CD4-positive, alpha-beta T cell (primary cell): ENCODE results near the gene PLCB1. TPM values are rescaled to one million over a fixed set of nuclear protein-coding genes. Genes with fewer than 3 reads are reported as not detected.

Source experiments
- ATAC-seq: fragments of 200-7000 bp; cut with Tn5 transposase; one replicate; pipeline ENCODE4 v1.10.0; 2022; ENCODE audit warnings: mild to moderate bottlenecking; ENCODE audit not compliant: poor library complexity
- CTCF ChIA-PET: fragments of 350-600 bp; sonication (Branson Sonifier 250); formaldehyde crosslinking; loops from one replicate; lab custom pipeline; 2021; ENCODE audit warnings: antibody characterized with exemption, inconsistent platforms; lab: Charles Lee
- POLR2A ChIA-PET: fragments of 350-600 bp; sonication (Branson Sonifier 250); formaldehyde crosslinking; loops from one replicate; lab custom pipeline; 2021; ENCODE audit warnings: antibody characterized with exemption, inconsistent platforms; lab: Charles Lee
- DNase-seq, 14 experiments: peaks; one replicate each; pipeline ENCODE4 v3.0.0-alpha.2; 2013 to 2020; ENCODE audit warnings: mixed read lengths in 2 of 14
- H3K27ac ChIP-seq, 2 donors: one replicate each; pipeline versions ENCODE4 v1.5.1 to v1.7.0; 2013; ENCODE audit warnings: low read length in 2 of 2, low read depth in 1 of 2, mild to moderate bottlenecking in 1 of 2
- H3K27me3 ChIP-seq, 2 experiments: 1 replicate in 1 of 2; 2 replicates in 1 of 2; pipeline versions ENCODE4 v1.6.1 to v1.7.0; 2013; ENCODE audit warnings: low read length in 2 of 2, control low read depth in 1 of 2, mild to moderate bottlenecking in 1 of 2, moderate library complexity in 1 of 2; ENCODE audit not compliant: insufficient read depth in 2 of 2, control insufficient read depth in 1 of 2
- H3K36me3 ChIP-seq: one replicate; pipeline ENCODE4 v1.6.1; 2013; ENCODE audit warnings: low read length, control low read depth; ENCODE audit not compliant: insufficient read depth
- H3K4me1 ChIP-seq: one replicate; pipeline ENCODE4 v1.6.1; 2013; ENCODE audit warnings: low read length, control low read depth; ENCODE audit not compliant: insufficient read depth
- H3K4me3 ChIP-seq: one replicate; pipeline ENCODE4 v1.5.1; 2013; ENCODE audit warnings: mild to moderate bottlenecking, low read length, moderate library complexity
- H3K9me3 ChIP-seq, 2 experiments: 1 replicate in 1 of 2; 2 replicates in 1 of 2; pipeline versions ENCODE4 v1.6.1 to v1.7.0; 2013; ENCODE audit warnings: low read length in 2 of 2, mild to moderate bottlenecking in 2 of 2, control low read depth in 1 of 2, moderate library complexity in 1 of 2; ENCODE audit not compliant: control insufficient read depth in 1 of 2, insufficient read depth in 1 of 2
- H3K27ac Mint-ChIP-seq: one replicate; pipeline ENCODE4 v1.8.0; 2020; ENCODE audit warnings: mixed read lengths
- H3K27me3 Mint-ChIP-seq: one replicate; pipeline ENCODE4 v1.8.0; 2021; ENCODE audit warnings: mixed read lengths
- H3K36me3 Mint-ChIP-seq: one replicate; pipeline ENCODE4 v1.8.0; 2021; ENCODE audit warnings: low read depth, mixed read lengths
- H3K4me1 Mint-ChIP-seq: one replicate; pipeline ENCODE4 v1.8.0; 2021; ENCODE audit warnings: low read depth, mixed read lengths
- H3K4me3 Mint-ChIP-seq: one replicate; pipeline ENCODE4 v1.8.0; 2020; ENCODE audit warnings: mild to moderate bottlenecking, mixed read lengths
- H3K9me3 Mint-ChIP-seq: one replicate; pipeline ENCODE4 v1.8.0; 2020; ENCODE audit warnings: mixed read lengths
- intact Hi-C, 2 experiments: fragments of 100-400 bp; cut with DNase I in 1 of 2; cut with micrococcal nuclease in 1 of 2; formaldehyde crosslinking; loops; one replicate each; pipeline versions ENCODE4 v1.15.1 to v1.9.0; 2023 to 2025; cut with DNase I, micrococcal nuclease
- total RNA-seq, 174 experiments: library from RNA in 2 of 174; stranded (reverse) in 2 of 174; gene quantifications; one replicate each; pipeline ENCODE4 v1.2.3 and lab custom pipeline; 2021 to 2026
- TF ChIP-seq, protein P1 (sequence below): fragments of 200-600 bp; IDR thresholded peaks from one replicate; pipeline ENCODE4 v1.8.0; 2022; ENCODE audit warnings: antibody characterized with exemption, mild to moderate bottlenecking

PLCB1 gene
- total RNA-seq, 2 experiments from 2014 or later = 3.8 to 5.6 TPM

DNA sequence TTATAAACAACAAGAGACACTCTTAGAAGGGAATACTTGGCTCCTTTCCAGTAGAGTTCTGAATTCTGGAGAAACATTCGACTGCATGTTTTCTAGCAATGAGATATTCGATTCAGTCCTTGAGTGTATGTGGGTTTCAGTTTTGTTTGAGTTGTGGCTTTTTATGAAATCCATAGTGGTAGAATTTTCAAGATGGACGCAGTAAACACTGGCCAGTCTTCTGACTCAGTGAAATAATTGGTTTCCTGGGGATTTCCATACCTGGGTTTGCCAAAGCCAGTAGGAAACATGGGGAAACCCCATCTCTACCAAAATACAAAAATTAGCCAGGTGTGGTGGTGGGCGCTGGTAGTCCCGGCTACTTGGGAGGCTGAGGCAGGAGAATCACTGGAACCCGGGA, 663.3 kb downstream of the PLCB1 start:
- TF ChIP-seq, protein P1, sequence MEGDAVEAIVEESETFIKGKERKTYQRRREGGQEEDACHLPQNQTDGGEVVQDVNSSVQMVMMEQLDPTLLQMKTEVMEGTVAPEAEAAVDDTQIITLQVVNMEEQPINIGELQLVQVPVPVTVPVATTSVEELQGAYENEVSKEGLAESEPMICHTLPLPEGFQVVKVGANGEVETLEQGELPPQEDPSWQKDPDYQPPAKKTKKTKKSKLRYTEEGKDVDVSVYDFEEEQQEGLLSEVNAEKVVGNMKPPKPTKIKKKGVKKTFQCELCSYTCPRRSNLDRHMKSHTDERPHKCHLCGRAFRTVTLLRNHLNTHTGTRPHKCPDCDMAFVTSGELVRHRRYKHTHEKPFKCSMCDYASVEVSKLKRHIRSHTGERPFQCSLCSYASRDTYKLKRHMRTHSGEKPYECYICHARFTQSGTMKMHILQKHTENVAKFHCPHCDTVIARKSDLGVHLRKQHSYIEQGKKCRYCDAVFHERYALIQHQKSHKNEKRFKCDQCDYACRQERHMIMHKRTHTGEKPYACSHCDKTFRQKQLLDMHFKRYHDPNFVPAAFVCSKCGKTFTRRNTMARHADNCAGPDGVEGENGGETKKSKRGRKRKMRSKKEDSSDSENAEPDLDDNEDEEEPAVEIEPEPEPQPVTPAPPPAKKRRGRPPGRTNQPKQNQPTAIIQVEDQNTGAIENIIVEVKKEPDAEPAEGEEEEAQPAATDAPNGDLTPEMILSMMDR = no peak
- Histone ChIP-seq H3K27ac (no peak overlapping the region), H3K4me1 (no peaks in the 10 kb centered on the region), H3K27me3 (no peaks in the 10 kb centered on the region), H3K9me3 (no peaks in the 10 kb centered on the region), H3K36me3 (no peaks in the 10 kb centered on the region), H3K4me3 (no peak overlapping the region)
- no peaks in the 10 kb centered on the region for H3K36me3 Mint-ChIP-seq
- no peaks in the 10 kb centered on the region for H3K9me3 Mint-ChIP-seq
- CTCF ChIA-PET = no interaction called here
- ATAC-seq = no peak
- H3K27ac Mint-ChIP-seq = no peak overlapping the region
- no peaks in the 10 kb centered on the region for H3K27me3 Mint-ChIP-seq
- no peak for DNase-seq
- H3K4me1 Mint-ChIP-seq = no peaks in the 10 kb centered on the region
- no peak overlapping the region for H3K4me3 Mint-ChIP-seq
- POLR2A ChIA-PET = no interaction called here
- intact Hi-C loops = no loop called here

DNA sequence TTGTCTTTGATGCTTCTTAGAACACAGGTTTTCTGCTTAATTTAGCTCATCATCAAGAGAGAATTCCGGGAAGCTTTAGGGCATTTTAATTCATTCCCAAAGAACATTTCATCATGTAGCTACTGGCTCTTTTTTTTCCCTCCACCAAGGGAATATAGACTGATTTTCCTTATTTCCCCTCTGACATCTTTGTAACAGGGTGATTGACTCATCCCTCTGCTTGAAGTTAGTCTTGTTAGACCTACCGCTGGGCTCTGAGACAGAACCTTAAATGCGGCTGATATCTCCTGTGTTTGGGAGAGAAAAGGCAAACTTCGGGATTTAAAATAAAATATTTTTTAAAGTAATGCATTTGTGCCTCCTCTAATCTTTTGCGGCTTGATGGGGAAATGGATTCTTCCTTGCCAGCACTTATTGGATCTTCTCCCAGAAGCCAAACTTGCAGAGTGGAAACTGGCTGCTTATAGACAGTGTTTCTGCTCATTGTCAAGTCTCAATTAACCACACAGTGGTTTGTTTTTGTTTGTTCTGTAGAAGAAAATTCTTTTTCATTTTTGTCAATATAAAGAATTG, 664.1 kb downstream of the PLCB1 start:
- POLR2A ChIA-PET = no interaction called here
- H3K36me3 Mint-ChIP-seq = no peaks in the 10 kb centered on the region
- intact Hi-C loops = no loop called here

DNA sequence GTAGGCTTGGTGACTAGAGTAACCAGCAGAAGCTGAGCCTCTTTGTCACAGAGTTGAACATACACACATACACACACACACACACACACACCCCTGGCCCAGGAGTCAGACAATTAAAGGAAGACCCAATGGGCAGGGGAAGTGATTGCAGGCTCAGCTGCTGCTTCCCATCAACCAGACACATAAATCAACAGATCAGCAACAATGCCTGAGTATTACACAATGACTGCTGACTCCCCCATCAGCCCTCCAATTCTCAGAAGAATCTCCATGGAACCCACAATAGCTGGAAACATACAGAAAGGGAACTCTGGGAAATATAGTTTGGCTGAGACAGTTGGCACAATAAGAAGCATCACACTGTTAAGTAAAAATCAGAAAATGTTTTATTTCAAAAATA, 666.4 kb downstream of the PLCB1 start:
- H3K4me3 ChIP-seq = no peak overlapping the region
- Mint-ChIP-seq H3K27me3 (no peaks in the 10 kb centered on the region), H3K4me3 (no peak overlapping the region), H3K36me3 (no peaks in the 10 kb centered on the region), H3K9me3 (no peaks in the 10 kb centered on the region), H3K27ac (no peak overlapping the region), H3K4me1 (no peaks in the 10 kb centered on the region)
- CTCF ChIA-PET = interaction anchor here (0.9 kb wide), 1 partner anchor 10 kb away, joined by 3 read pairs; no protein-coding TSS in a partner anchor
- no peaks in the 10 kb centered on the region for H3K4me1 ChIP-seq
- no peaks in the 10 kb centered on the region for H3K36me3 ChIP-seq
- DNase-seq (no peak), ATAC-seq (no peak)
- POLR2A ChIA-PET = no interaction called here
- H3K27ac ChIP-seq = no peak overlapping the region
- intact Hi-C loops = no loop called here
- TF ChIP-seq, protein P1 = no peak
- no peaks in the 10 kb centered on the region for H3K27me3 ChIP-seq
- no peaks in the 10 kb centered on the region for H3K9me3 ChIP-seq

More for the DNA sequence above, 664.1 kb downstream of the PLCB1 start:
- H3K9me3 Mint-ChIP-seq = no peaks in the 10 kb centered on the region
- Histone ChIP-seq H3K36me3 (no peaks in the 10 kb centered on the region), H3K27ac (no peak overlapping the region), H3K27me3 (no peaks in the 10 kb centered on the region), H3K9me3 (no peaks in the 10 kb centered on the region), H3K4me1 (no peaks in the 10 kb centered on the region), H3K4me3 (no peak overlapping the region)
- CTCF ChIA-PET = no interaction called here
- H3K27me3 Mint-ChIP-seq = no peaks in the 10 kb centered on the region
- H3K27ac Mint-ChIP-seq = no peak overlapping the region
- ATAC-seq (no peak), DNase-seq (no peak)
- no peak overlapping the region for H3K4me3 Mint-ChIP-seq
- no peaks in the 10 kb centered on the region for H3K4me1 Mint-ChIP-seq
- TF ChIP-seq, protein P1 = no peak
